ENCODE measurements around the gene AOC2. TPM values are rescaled to one million over a fixed set of nuclear protein-coding genes. Genes with fewer than 3 reads are reported as not detected.

Gene AOC2
- total and polyA plus RNA-seq, 2 of the 13 experiments (the other 11 are each of a cell fraction or from before 2014, with no cell fraction given), result 1.2 to 3.3 TPM

DNA sequence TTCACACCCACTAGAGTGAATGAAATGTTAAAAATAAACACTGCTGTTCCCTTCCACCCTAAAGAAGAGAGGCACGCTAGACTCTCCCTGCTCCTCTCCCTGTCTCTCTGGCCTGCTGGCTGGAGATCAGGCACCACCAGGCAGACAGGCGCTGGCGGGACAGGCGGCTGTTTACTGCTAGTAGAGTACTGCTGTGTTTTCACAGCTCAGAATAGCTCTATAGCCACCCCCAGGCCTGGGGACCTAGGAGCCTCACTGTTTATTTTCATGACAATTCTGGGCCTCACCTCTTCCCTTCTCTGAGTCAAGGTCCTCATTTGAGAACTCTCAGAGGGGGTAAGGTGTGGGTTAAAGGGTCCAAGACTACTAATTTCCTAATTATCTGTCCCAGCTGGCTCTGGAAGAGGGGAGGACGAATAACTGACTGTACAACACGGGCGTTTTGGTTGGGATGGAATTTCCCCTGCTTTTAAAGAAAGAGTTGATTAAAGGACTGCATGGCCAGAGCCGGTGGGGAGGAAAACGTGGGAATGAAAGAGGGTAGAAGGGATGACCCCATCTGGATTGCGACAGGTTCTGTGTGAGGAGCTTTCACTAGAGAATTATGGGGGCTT is 47.3 kb downstream of the AOC2 start (continued):
- TF ChIP-seq ZNF569 (CRISPR knock-in tag; IDR thresholded peaks at IDR 0.05; ENCODE audit: borderline replicate concordance), result no peak
- TF ChIP-seq ZNF44 (CRISPR knock-in tag; IDR thresholded peaks at IDR 0.05), result no peak
- TF ChIP-seq RNF2 (conservative IDR thresholded peaks at IDR 0.05; ENCODE audit: low read depth), result no peak
- no peak for TF ChIP-seq EEA1 (CRISPR knock-in tag; IDR thresholded peaks at IDR 0.05; ENCODE audit: borderline replicate concordance)
- TF ChIP-seq, protein P1, sequence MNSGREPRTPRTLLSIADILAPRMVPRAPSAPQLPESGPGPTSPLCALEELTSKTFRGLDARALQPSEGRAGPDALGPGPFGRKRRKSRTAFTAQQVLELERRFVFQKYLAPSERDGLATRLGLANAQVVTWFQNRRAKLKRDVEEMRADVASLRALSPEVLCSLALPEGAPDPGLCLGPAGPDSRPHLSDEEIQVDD (CRISPR knock-in tag; IDR thresholded peaks at IDR 0.05; ENCODE audit: borderline replicate concordance), result no peak
- TF ChIP-seq, protein P2, sequence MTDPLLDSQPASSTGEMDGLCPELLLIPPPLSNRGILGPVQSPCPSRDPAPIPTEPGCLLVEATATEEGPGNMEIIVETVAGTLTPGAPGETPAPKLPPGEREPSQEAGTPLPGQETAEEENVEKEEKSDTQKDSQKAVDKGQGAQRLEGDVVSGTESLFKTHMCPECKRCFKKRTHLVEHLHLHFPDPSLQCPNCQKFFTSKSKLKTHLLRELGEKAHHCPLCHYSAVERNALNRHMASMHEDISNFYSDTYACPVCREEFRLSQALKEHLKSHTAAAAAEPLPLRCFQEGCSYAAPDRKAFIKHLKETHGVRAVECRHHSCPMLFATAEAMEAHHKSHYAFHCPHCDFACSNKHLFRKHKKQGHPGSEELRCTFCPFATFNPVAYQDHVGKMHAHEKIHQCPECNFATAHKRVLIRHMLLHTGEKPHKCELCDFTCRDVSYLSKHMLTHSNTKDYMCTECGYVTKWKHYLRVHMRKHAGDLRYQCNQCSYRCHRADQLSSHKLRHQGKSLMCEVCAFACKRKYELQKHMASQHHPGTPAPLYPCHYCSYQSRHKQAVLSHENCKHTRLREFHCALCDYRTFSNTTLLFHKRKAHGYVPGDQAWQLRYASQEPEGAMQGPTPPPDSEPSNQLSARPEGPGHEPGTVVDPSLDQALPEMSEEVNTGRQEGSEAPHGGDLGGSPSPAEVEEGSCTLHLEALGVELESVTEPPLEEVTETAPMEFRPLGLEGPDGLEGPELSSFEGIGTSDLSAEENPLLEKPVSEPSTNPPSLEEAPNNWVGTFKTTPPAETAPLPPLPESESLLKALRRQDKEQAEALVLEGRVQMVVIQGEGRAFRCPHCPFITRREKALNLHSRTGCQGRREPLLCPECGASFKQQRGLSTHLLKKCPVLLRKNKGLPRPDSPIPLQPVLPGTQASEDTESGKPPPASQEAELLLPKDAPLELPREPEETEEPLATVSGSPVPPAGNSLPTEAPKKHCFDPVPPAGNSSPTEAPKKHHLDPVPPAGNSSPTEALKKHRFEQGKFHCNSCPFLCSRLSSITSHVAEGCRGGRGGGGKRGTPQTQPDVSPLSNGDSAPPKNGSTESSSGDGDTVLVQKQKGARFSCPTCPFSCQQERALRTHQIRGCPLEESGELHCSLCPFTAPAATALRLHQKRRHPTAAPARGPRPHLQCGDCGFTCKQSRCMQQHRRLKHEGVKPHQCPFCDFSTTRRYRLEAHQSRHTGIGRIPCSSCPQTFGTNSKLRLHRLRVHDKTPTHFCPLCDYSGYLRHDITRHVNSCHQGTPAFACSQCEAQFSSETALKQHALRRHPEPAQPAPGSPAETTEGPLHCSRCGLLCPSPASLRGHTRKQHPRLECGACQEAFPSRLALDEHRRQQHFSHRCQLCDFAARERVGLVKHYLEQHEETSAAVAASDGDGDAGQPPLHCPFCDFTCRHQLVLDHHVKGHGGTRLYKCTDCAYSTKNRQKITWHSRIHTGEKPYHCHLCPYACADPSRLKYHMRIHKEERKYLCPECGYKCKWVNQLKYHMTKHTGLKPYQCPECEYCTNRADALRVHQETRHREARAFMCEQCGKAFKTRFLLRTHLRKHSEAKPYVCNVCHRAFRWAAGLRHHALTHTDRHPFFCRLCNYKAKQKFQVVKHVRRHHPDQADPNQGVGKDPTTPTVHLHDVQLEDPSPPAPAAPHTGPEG (CRISPR knock-in tag; IDR thresholded peaks at IDR 0.05), result no peak
- TF ChIP-seq ATF7 (IDR thresholded peaks at IDR 0.05), result no peak
- TF ChIP-seq ATF7 (CRISPR knock-in tag; IDR thresholded peaks at IDR 0.05), result no peak
- no peak for TF ChIP-seq TEAD2 (CRISPR knock-in tag; IDR thresholded peaks at IDR 0.05)
- TF ChIP-seq ZNF296 (CRISPR knock-in tag; conservative IDR thresholded peaks at IDR 0.05), result no peak
- 0 out of 2 replicates have a peak, but pooled peaks have one; percentile 33 for TF ChIP-seq KAT7 (CRISPR knock-in tag; IDR thresholded peaks at IDR 0.05; ENCODE audit: borderline replicate concordance)
- TF ChIP-seq, protein P3, sequence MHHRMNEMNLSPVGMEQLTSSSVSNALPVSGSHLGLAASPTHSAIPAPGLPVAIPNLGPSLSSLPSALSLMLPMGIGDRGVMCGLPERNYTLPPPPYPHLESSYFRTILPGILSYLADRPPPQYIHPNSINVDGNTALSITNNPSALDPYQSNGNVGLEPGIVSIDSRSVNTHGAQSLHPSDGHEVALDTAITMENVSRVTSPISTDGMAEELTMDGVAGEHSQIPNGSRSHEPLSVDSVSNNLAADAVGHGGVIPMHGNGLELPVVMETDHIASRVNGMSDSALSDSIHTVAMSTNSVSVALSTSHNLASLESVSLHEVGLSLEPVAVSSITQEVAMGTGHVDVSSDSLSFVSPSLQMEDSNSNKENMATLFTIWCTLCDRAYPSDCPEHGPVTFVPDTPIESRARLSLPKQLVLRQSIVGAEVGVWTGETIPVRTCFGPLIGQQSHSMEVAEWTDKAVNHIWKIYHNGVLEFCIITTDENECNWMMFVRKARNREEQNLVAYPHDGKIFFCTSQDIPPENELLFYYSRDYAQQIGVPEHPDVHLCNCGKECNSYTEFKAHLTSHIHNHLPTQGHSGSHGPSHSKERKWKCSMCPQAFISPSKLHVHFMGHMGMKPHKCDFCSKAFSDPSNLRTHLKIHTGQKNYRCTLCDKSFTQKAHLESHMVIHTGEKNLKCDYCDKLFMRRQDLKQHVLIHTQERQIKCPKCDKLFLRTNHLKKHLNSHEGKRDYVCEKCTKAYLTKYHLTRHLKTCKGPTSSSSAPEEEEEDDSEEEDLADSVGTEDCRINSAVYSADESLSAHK (CRISPR knock-in tag; IDR thresholded peaks at IDR 0.05; ENCODE audit: borderline replicate concordance), result no peak
- no peak for TF ChIP-seq ZFP36 (IDR thresholded peaks at IDR 0.05; ENCODE audit: borderline replicate concordance, low read depth, low read length, partially characterized antibody)
- TF ChIP-seq MTA1 (CRISPR knock-in tag; IDR thresholded peaks at IDR 0.05; ENCODE audit: borderline replicate concordance), result no peak
- TF ChIP-seq, protein P4, sequence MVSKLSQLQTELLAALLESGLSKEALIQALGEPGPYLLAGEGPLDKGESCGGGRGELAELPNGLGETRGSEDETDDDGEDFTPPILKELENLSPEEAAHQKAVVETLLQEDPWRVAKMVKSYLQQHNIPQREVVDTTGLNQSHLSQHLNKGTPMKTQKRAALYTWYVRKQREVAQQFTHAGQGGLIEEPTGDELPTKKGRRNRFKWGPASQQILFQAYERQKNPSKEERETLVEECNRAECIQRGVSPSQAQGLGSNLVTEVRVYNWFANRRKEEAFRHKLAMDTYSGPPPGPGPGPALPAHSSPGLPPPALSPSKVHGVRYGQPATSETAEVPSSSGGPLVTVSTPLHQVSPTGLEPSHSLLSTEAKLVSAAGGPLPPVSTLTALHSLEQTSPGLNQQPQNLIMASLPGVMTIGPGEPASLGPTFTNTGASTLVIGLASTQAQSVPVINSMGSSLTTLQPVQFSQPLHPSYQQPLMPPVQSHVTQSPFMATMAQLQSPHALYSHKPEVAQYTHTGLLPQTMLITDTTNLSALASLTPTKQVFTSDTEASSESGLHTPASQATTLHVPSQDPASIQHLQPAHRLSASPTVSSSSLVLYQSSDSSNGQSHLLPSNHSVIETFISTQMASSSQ (IDR thresholded peaks at IDR 0.05; ENCODE audit: low read depth), result peak; percentile 43; the same call in 1 of the 2 replicates
- TF ChIP-seq, protein P4 (CRISPR knock-in tag; IDR thresholded peaks at IDR 0.05; ENCODE audit: borderline replicate concordance), result no peak; the same call in 1 of the 2 replicates

Data from HepG2 (cell line).